ENCODE results near the gene NOTCH1.

Gene NOTCH1

DNA sequence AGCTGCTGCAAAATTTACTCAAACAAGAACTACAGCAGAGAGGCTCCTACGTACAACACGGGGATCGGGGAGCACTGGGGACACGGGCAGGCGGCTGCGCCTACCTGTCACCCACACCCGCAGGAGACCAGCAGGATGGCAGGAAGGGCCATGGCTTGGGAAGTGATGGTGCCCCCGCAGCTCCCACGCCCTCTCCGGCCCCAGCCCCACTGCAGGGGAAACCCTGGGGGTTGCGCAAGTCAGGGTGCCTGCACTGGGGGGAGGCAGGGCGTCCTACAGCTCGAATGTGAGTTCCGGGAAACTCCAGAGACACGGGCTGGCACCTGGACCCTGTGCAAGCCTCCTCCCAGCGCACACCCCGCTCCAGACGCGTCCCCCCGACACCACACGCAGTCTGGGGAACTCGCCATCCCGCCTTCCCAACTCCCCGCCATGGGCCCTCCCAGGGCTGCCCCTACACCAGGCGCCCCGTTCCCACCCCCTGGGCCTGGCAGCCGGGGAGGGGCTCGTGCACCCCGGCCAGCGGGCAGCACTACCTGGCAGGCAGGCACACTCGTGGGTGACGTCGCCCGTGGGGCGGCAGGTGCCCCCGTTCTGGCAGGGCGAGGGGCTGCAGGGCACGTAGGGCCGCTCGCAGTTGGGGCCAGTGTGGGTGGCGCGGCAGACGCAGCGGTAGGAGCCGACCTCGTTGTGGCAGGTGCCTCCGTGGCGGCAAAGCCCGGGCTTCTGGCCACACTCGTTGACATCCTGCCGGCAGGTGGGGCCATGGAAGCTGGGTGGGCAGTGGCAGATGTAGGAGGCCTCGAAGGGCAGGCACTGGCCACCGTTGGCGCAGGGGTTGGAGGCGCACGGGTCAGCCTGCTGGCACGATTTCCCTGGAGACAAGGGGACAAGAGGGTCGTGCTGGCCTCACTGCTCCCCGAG is 23.3 kb downstream of the NOTCH1 start:
- no peak for DNase-seq (ENCODE audit: low read depth)
- no peak overlapping the region for H3K4me3 ChIP-seq (replicated peaks; ENCODE audit: low read depth, low read length)
- TF ChIP-seq, protein P1, sequence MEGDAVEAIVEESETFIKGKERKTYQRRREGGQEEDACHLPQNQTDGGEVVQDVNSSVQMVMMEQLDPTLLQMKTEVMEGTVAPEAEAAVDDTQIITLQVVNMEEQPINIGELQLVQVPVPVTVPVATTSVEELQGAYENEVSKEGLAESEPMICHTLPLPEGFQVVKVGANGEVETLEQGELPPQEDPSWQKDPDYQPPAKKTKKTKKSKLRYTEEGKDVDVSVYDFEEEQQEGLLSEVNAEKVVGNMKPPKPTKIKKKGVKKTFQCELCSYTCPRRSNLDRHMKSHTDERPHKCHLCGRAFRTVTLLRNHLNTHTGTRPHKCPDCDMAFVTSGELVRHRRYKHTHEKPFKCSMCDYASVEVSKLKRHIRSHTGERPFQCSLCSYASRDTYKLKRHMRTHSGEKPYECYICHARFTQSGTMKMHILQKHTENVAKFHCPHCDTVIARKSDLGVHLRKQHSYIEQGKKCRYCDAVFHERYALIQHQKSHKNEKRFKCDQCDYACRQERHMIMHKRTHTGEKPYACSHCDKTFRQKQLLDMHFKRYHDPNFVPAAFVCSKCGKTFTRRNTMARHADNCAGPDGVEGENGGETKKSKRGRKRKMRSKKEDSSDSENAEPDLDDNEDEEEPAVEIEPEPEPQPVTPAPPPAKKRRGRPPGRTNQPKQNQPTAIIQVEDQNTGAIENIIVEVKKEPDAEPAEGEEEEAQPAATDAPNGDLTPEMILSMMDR (IDR thresholded peaks at IDR 0.05; ENCODE audit: low read length, missing control alignments), result no peak

DNA sequence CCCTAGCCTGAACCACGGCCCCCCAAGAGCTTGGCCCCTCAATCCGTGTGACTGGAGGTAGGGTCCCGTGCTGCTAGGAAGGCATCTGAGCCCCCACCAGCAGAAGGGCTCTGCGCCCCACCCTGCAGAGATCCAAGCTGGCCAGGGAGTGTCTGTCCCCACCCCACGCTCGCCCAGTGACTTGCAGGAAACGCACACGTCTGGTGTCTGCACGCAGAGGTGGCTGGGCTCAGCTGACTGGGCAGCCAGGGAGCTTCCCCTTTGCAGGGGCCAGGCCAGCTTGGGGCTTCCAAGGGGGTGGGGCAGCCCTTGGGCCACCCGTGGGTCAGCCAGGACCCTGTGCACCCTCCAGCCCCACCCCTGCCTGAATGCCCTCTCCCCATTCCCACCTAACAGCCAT is 24.3 kb downstream of the NOTCH1 start:
- H3K4me3 ChIP-seq (replicated peaks; ENCODE audit: low read depth, low read length), result no peak overlapping the region
- DNase-seq (ENCODE audit: low read depth), result no peak
- TF ChIP-seq, protein P1 (IDR thresholded peaks at IDR 0.05; ENCODE audit: low read length, missing control alignments), result no peak

DNA sequence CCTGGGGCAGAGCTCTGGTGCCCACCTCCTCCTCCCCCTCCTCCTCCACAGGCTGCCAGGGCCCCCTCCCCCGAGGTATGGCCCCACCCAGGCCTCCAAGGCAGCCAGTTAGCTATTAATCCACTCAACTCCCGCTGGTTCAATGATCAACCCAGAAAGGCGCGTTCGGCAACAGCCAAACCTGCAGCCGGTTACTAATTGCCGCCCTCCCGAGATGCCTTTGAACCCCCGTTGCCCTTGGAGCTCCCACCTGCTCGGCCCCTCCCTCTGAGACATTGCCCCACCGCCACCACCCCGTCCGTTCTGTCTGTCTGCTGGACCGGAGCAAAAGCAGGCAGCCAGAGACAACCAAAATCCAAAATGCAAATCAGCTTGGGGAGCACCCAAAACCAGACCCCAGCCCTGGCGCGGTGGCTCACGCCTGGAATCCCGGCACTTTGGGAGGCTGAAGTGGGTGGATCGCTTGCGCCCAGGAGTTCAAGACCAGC is 25.8 kb downstream of the NOTCH1 start:
- no peak for DNase-seq (ENCODE audit: low read depth)
- no peak overlapping the region for H3K4me3 ChIP-seq (replicated peaks; ENCODE audit: low read depth, low read length)
- TF ChIP-seq, protein P1 (IDR thresholded peaks at IDR 0.05; ENCODE audit: low read length, missing control alignments), result no peak

DNA sequence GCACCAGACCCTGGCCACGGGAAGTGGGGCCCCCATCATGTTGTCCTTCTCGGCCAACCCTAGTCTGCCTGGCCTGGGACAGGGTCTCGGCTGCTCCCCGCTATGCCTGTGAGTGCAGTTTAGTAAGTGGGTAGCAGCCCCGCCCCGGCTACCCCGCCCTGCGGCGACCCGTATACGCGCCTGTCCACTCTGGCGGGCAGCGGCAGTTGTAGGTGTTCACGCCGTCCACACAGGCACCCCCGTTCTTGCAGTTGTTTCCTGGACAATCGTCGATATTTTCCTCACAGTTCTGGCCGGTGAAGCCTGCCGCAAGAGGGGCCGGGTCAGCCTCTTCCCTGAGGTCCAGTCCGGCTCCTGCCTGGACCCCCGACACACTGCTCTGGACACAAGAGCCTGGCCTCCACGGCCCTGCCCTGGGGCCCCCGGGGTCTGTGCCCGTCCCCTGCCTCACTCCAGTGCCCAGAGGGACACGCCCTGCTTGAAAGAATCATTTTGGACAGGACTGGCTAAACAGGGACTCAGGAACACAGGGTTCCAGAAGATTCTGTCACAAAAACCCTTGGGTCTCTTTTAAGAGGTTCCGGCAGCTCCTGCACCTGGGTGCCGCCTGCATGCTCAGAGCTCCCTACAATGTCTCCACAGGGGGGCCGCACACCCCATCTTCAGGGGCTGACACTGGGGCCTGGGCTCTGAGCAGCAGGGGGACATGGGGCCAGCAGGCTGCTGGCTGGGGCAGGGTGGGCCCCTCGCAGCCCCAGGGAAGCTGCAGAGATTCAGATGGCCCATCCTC is 26.4 kb downstream of the NOTCH1 start:
- no peak for DNase-seq (ENCODE audit: low read depth)
- no peak overlapping the region for H3K4me3 ChIP-seq (replicated peaks; ENCODE audit: low read depth, low read length)
- TF ChIP-seq, protein P1 (IDR thresholded peaks at IDR 0.05; ENCODE audit: low read length, missing control alignments), result no peak

DNA sequence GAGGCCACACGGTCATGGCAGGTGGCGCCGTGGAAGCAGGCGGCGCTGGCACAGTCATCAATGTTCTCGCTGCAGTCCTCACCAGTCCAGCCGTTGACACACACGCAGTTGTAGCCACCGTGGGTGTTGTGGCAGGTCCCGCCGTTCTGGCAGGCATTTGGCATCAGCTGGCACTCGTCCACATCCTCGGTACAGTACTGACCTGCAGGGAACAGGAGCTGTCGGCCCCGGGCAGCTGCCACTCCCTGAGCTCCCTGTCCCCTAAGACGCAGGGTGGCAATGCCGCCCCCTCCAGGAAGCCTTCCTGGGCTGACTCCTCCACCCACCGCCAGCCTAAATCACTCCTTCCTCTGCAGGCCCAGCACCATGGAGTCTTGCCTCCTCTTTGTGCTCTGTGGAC is 27.2 kb downstream of the NOTCH1 start:
- no peak for DNase-seq (ENCODE audit: low read depth)
- no peak overlapping the region for H3K4me3 ChIP-seq (replicated peaks; ENCODE audit: low read depth, low read length)
- TF ChIP-seq, protein P1 (IDR thresholded peaks at IDR 0.05; ENCODE audit: low read length, missing control alignments), result no peak

DNA sequence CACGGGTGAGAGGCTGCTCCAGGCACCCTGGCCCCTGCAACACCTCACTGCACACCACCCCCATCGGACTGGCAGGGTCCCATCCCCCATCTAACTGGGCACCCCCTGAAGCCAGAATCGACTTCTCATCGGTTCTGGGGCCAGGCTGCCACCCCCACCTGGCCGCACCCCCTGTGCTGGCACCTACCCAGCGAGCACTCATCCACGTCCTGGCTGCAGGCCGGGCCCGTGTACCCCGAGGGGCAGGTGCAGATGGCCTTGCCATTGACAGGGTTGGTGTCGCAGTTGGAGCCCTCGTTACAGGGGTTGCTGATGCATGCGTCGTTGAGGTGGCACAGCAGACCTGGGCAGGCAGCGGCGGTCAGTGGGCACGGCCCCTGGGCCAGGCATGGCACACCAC is 27.9 kb downstream of the NOTCH1 start:
- H3K4me3 ChIP-seq (replicated peaks; ENCODE audit: low read depth, low read length), result no peak overlapping the region
- DNase-seq (ENCODE audit: low read depth), result no peak
- TF ChIP-seq, protein P1 (IDR thresholded peaks at IDR 0.05; ENCODE audit: low read length, missing control alignments), result no peak
